MG63 (cell line): ENCODE measurements around the gene HOGA1. TPM values are rescaled to one million over a fixed set of nuclear protein-coding genes. Genes with fewer than 3 reads are reported as not detected.
A peak's percentile ranks its signal among the peaks of the same experiment; 100 is the strongest.

Experiments
- DNase-seq: peaks from one replicate; pipeline ENCODE4 v3.0.0-alpha.2; 2020
- H3K27me3 ChIP-seq: fragments of 250-450 bp; sonication (Bioruptor Pico); 2 replicates; pipeline ENCODE4 v1.5.1; 2020; ENCODE audit warnings: mild to moderate bottlenecking, moderate library complexity
- H3K36me3 ChIP-seq: fragments of 250-450 bp; sonication (Bioruptor Pico); 2 replicates; pipeline ENCODE4 v1.5.1; 2020; ENCODE audit warnings: mild to moderate bottlenecking, moderate library complexity
- H3K4me3 ChIP-seq: fragments of 250-450 bp; sonication (Bioruptor Pico); 2 replicates; pipeline ENCODE4 v1.5.1; 2020; ENCODE audit warnings: mild to moderate bottlenecking, moderate library complexity
- H3K9me3 ChIP-seq: fragments of 250-450 bp; sonication (Bioruptor Pico); 2 replicates; pipeline ENCODE4 v1.5.1; 2020; ENCODE audit warnings: mild to moderate bottlenecking, moderate library complexity
- total RNA-seq: library from RNA; depleted of rRNA; stranded (reverse); fragments of >200 nt; shearing (Covaris generic); gene quantifications from 2 replicates; pipeline ENCODE4 v1.2.3, GENCODE V29; 2014; ENCODE audit warnings: low replicate concordance; rRNA removed

HOGA1 gene
- total RNA-seq, result 5.0 and 6.7 TPM in 2 replicates

DNA sequence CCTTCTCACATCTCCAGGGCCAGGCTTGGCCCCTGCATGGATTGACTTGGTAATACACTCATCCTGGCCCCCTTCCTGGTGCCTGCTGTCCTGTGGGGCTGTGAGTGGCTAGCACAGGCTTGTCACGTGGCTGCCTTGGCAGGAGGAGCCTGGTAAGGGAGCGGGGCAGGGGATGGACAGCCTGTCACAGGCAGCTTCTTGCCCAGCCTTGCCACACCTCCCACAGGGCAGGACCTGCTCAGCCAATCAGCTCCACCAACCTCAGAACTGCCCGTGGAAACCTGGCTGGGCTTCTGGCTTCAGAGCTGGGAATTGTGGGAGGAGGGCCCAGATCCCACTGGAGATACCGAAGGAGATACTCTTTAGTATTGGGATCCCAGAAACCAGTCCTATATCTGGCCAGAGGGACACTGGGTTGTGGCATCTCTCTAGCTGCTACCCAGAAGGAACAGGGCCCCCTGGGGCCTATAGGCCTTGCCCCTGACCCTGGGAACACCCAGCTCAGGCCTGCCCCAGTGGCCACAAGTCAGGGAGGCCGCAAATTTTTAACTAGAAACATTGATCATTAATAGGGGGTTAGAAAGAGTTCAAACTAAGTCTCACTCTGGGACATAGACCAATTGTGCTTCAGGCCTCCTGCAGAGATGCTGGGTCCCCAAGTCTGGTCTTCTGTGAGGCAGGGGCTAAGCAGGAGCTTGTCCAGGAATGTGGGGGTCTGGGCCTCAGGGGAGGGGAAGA is at the start of gene HOGA1:
Gene HOGA1, plus strand, starts transcription at position 330 of the 738 bp plus-strand sequence. Its CDS starts 315 bp downstream, at position 645.
- Histone ChIP-seq H3K4me3 (peak within 1 kb of the TSS; percentile 40), H3K9me3 (no peaks in the 10 kb centered on the region)
- peak; percentile 100 for DNase-seq

DNA sequence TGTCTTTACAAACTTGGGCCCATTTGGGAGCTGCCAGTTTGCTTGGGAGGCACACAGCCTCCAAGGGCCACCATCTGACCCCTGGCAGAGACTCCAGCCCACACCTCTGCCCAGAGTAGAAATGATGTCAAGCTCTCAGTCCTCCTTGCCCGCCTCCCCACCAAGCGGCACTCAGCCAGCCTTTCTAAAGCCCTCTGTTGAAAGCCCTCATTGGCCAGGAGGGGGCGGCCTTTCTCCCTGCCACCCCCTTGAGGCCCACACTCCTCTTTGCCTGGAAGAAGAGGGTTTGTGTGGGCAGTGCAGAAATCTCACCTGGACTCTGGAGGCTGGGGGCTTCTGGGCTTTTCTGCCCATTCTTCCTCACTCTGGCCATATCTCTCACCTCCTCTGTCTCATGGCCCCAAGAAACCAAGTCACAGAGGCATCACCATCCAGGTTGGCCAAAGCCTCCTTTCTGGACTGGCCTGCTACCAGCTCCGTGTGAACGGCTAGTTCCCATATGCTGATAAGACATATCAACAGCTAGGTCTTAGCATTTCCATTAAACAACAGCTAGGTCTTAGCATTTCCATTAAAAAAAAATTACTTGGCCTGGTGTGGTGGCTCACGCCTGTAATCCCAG is 49.3 kb upstream of the HOGA1 start:
- no peak overlapping the region for H3K4me3 ChIP-seq
- DNase-seq, result peak; percentile 40
- no peaks in the 10 kb centered on the region for H3K9me3 ChIP-seq
- no peaks in the 10 kb centered on the region for H3K36me3 ChIP-seq
- H3K27me3 ChIP-seq, result no peaks in the 10 kb centered on the region

More for the DNA sequence above, at the start of gene HOGA1:
- H3K27me3 ChIP-seq, result no peaks in the 10 kb centered on the region
- no peaks in the 10 kb centered on the region for H3K36me3 ChIP-seq

DNA sequence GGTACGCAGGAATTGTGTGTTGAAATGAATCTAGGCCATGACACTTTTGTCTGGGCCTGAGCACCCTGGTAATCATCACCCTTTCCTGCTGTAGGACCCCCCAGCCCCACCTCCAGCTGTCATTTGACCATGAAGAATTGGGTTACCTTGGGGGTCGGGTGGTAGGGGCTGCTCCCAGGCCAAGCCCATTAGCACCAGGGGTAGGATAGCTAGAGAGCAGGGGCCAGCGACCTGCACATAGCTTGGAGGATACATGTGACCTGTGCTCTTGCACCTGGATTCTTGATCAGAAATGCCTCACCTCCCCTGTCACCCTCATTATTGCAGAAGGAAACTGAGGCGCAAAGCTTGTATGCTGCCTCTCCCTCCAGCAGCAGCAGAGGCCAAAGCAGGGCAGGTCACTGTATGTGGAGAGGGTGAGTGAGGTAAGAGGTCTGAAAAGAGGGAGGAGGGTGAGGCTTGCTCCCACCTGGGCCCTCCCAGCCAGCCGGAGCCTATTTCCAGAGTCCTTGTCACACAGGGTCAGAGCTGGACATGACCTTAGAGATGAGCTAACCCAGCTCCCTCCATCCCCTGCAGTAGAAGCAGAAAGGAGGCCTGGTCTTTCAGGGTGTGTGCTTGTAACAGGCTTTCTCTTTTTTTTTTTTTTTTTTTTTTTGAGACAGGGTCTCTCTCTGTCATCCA is 46.9 kb upstream of the HOGA1 start:
- no peak overlapping the region for H3K4me3 ChIP-seq
- H3K9me3 ChIP-seq, result no peaks in the 10 kb centered on the region
- H3K27me3 ChIP-seq, result no peaks in the 10 kb centered on the region
- DNase-seq, result no peak
- H3K36me3 ChIP-seq, result no peaks in the 10 kb centered on the region

GRCh38 chr10:97538411-97538810 is 45.8 kb upstream of the HOGA1 start:
- no peak for DNase-seq
- Histone ChIP-seq H3K36me3 (no peaks in the 10 kb centered on the region), H3K27me3 (no peaks in the 10 kb centered on the region), H3K4me3 (no peak overlapping the region), H3K9me3 (no peaks in the 10 kb centered on the region)

DNA sequence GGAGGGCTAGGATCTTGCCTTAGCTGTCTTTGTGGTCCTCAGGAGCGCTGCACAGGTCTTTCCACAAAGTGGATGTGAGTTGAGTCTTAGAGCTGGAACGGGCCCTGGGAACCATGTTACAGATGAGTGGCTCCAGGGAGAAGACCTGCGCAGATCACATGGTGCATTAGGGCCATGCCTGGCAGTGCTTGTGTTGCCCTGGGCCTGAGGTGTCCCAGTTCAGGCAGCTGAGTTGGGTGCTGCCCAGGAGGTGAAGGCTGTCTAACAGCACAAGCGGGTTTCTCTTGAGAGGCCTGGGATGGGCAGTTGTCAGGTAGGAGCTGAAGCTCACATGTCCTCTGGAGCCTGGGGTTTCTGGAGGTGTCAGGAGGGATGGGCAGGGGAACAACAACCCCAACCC is 45.4 kb upstream of the HOGA1 start:
- no peak for DNase-seq
- Histone ChIP-seq H3K36me3 (no peaks in the 10 kb centered on the region), H3K4me3 (no peak overlapping the region), H3K9me3 (no peaks in the 10 kb centered on the region), H3K27me3 (no peaks in the 10 kb centered on the region)

DNA sequence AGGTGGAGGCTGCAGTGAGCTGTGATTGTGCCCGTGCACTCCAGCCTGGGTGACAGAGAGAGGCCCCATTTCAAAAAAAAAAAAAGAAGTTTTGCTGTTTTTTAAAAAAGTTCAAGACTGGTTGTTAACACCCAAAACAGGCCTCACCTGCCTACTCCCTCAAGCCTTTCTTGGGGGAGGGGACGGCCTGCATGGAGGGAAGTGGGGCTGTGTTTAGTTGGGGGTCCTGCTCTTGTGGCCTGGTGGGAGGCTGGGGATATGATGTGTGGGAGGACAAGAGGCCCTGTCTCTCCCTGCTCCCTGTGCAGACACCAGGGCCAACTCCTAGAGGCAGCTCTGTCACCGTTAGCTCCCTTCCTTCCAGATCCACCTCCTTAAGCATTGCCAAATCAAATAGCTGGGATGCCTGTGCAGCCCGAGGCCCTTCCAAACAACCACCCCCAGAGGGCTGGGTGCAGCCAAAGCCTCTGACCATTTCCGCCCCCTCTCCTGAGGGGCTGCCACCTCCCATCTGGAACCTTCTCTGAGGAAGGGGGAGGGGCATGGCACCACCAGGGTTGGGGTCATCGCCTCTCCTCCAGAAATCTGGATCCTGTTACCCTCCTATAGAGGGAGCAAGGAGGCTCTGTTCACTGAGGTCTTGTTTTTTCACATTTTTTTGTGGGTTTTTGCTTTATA is 44.5 kb upstream of the HOGA1 start:
- Histone ChIP-seq H3K36me3 (no peaks in the 10 kb centered on the region), H3K9me3 (no peaks in the 10 kb centered on the region), H3K27me3 (no peaks in the 10 kb centered on the region), H3K4me3 (no peak overlapping the region)
- peak; percentile 80 for DNase-seq

GRCh38 chr10:97540669-97541500 is 43.3 kb upstream of the HOGA1 start:
- H3K27me3 ChIP-seq, result no peaks in the 10 kb centered on the region
- DNase-seq, result peak; percentile 94

DNA sequence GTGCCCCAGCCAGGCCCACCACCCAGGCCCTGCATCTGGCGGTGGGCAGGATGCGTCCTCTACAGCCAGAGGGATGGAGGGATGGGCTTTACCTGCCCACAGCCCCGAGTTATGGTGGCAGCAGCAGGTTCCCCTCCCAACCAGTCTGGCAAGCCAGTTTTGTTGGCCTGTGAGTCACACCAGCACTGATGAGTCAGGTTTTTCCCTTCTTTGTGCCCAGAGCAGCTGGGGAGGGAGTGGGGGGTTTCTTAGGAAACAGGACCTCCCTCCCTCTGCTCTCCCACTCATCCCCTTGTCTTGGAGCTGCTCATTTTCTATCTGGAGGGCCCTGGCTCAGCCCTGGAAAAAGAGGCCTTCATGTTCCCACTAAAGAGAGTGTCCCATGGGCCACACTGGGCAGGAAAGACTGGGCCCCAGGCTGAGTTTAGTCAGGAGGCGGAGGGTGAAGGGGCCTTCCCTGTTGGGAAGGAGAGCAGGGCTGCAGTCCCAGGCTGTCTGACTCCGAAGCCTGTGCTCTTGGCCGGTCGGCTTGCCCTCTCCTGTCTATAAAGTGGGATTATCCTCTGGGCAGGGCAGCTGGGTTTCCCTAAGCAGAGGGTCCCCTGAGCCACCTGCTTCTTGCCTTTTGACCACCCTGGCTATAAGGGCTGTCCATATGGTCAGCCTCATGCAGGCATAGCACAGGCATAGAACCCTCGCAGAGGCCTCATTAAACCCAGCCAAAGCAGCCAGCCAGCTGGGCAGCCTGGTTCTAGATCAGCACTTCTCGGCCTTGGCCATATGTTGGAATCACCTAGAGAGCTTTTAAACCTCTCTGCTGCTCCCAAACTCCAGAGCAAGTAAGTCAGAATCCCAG is 41.8 kb upstream of the HOGA1 start:
- Histone ChIP-seq H3K9me3 (no peaks in the 10 kb centered on the region), H3K4me3 (peak overlapping the region; percentile 19; the same call in 1 of the 2 replicates), H3K36me3 (no peaks in the 10 kb centered on the region), H3K27me3 (no peaks in the 10 kb centered on the region)
- peak; percentile 91 for DNase-seq

More at GRCh38 chr10:97540669-97541500, 43.3 kb upstream of the HOGA1 start:
- no peaks in the 10 kb centered on the region for H3K9me3 ChIP-seq
- H3K4me3 ChIP-seq, result no peak overlapping the region
- H3K36me3 ChIP-seq, result no peaks in the 10 kb centered on the region

DNA sequence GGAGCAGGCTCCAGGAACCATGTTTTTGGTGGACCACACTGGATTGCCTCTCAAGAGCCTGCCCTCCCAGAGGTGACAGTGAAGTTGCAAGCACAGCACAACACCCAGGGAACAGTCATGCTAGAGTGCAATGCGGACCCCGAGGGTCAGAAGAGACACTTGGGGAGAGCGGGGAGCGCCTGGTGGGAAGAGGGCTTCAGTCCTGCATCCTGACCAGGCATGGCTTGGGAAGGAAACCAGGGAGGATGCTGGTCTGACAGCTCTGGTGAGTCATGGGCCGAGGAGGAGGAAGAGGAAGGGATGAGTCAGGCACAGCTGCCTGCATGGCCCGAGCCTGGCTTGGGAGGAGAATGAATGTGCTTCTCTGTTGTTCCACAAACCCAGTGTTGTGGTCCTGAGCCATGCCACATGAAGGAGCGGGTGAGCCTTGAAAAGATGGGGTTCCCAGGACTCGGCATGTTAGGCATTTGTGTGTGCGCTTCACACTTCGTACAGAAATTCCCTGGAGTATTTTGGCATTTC is 41.1 kb upstream of the HOGA1 start:
- no peaks in the 10 kb centered on the region for H3K9me3 ChIP-seq
- no peak overlapping the region for H3K4me3 ChIP-seq
- H3K27me3 ChIP-seq, result no peaks in the 10 kb centered on the region
- H3K36me3 ChIP-seq, result no peaks in the 10 kb centered on the region
- peak; percentile 97 for DNase-seq

DNA sequence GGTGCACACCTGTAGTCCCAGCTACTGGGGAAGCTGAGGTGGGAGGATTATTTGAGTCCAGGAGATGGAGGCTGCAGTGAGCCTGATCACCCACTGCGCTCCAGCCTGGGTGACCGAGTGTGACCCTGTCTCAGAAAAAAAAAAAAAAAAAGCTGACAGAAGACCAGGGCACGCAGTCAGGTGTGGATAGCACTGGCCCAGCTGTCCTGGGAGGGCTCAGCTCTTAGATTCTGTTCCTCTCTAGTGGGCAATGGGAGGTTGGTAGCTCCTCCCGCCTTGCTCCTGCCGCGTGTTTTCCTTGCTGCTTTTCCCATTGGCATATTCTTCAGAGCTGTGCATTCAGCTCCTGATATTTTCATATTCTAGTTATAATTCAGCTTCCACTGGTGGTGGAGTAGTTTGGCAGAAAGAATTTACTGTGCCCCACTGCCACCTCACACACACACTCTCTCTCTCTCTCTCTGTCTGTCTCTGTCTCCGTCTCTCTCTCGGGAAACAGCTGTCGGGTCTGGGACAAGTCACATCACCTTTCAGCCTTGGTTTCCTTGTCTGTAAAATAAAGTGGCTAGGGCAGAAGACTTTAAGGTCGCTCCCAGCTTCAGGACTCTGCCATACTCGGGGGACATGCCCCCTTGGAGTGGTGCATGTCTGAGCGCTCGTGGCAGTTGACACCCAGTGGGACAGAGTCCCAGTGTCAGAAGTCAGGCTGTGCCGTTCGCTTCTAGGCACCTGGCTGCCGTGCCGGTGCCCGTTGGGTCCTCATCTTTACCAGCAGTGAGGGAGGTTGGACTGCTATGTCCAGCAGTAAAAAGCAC is 37.5 kb upstream of the HOGA1 start:
- Histone ChIP-seq H3K27me3 (no peaks in the 10 kb centered on the region), H3K9me3 (no peaks in the 10 kb centered on the region), H3K36me3 (no peaks in the 10 kb centered on the region), H3K4me3 (no peak overlapping the region)
- DNase-seq, result no peak

DNA sequence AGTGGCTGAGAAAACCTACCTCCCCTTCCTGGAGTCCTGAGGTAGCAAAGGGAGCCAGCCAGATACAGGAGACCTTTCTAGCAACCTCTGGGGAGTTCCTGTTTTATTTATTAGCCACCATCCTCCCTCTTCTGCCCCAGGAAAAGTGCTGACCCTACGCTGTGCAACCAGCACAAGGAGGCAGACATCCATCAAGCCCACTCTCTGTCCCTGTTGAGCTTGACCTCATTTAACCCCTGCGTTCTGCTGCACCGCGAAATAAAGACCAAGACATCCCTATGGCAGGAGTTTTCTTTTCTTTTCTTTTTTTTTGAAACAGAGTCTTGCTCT is 37.0 kb upstream of the HOGA1 start:
- DNase-seq, result no peak
- Histone ChIP-seq H3K4me3 (no peak overlapping the region), H3K27me3 (no peaks in the 10 kb centered on the region), H3K36me3 (no peaks in the 10 kb centered on the region), H3K9me3 (no peaks in the 10 kb centered on the region)

GRCh38 chr10:97547962-97548361 is 36.2 kb upstream of the HOGA1 start:
- no peak for DNase-seq
- Histone ChIP-seq H3K9me3 (no peaks in the 10 kb centered on the region), H3K36me3 (no peaks in the 10 kb centered on the region), H3K27me3 (no peaks in the 10 kb centered on the region), H3K4me3 (no peak overlapping the region)

GRCh38 chr10:97548828-97549455 is 35.2 kb upstream of the HOGA1 start:
- H3K27me3 ChIP-seq, result no peaks in the 10 kb centered on the region
- no peak for DNase-seq
- H3K9me3 ChIP-seq, result no peaks in the 10 kb centered on the region
- no peaks in the 10 kb centered on the region for H3K36me3 ChIP-seq
- H3K4me3 ChIP-seq, result no peak overlapping the region

- no peaks in the 10 kb centered on the region for H3K36me3 ChIP-seq
- no peaks in the 10 kb centered on the region for H3K27me3 ChIP-seq
- DNase-seq, result no peak
These were observed 34.4 kb upstream of the HOGA1 start for GRCh38 chr10:97549587-97550322.

More at GRCh38 chr10:97549587-97550322, 34.4 kb upstream of the HOGA1 start:
- H3K4me3 ChIP-seq, result no peak overlapping the region
- no peaks in the 10 kb centered on the region for H3K9me3 ChIP-seq
